Measurements from ENCODE around the gene ZNRD2. TPM values are rescaled to one million over a fixed set of nuclear protein-coding genes. Genes with fewer than 3 reads are reported as not detected.

Gene ZNRD2
- total RNA-seq, 1 experiment from 2014 or later = 45.8 TPM

DNA sequence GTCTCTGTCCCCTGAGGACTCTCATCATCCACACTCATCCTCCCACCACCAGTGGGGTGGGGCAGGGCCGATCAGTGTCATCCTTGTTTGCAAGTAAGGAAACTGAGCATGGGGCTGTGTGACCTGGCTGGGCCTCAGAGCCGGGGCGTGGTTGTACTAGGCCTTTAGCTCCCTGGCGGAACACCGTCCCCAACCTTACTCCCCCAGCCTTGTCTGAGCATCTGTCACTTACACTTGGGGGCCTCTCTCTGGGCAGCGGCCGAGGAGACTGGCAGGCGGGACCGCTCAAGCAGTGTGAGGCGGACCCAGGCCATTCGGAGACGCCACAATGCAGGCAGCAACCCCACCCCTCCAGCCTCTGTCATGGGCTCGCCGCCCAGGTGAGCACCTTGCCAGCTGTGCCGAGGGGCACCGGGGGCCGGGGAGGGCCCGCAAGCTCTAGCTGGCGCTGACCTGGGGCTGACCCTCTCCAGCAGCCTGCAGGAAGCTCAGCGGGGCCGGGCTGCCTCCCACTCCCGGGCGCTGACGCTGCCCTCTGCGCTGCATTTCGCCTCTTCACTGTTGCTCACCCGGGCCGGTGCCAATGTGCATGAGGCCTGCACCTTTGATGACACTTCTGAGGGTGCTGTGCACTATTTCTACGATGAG lies 49.1 kb downstream of the ZNRD2 start:
- no peak for DNase-seq

More for the DNA sequence above, 49.1 kb downstream of the ZNRD2 start:
- Histone ChIP-seq H4K91ac (ENCODE audit: insufficient read length, low read depth, low read length) (no peak overlapping the region), H3K18ac (ENCODE audit: insufficient read length, low read depth, low read length) (no peak overlapping the region), H2AFZ (ENCODE audit: low read length) (no peak overlapping the region), H2BK120ac (ENCODE audit: low read depth, low read length, poor library complexity, severe bottlenecking) (no peak overlapping the region), H3T11ph (ENCODE audit: low read length) (no peak overlapping the region), H2AK5ac (ENCODE audit: insufficient read length, low read length) (no peak overlapping the region), H3K4me1 (ENCODE audit: insufficient read depth, low read length) (no peaks in the 10 kb centered on the region; the same call in none of the 2 replicates), H3K27me3 (ENCODE audit: insufficient read depth, low read length) (no peaks in the 10 kb centered on the region), H3K23ac (ENCODE audit: insufficient read length, low read depth, low read length) (no peak overlapping the region), H3K27ac (ENCODE audit: insufficient read length, low read depth, low read length) (no peak overlapping the region), H3K9ac (ENCODE audit: extremely low read depth, insufficient read length, low read length) (no peak overlapping the region), H4K8ac (replicated peaks; ENCODE audit: insufficient read length, low read depth, low read length) (no peak overlapping the region), H3K23me2 (ENCODE audit: insufficient read length, low read depth, low read length, poor library complexity, severe bottlenecking) (peaks cover 11% of the 10 kb centered on the region), H3K79me2 (ENCODE audit: insufficient read depth, low read length) (peaks cover 7% of the 10 kb centered on the region; the same call in 1 of the 2 replicates), H3K9me3 (ENCODE audit: control insufficient read depth, low read depth, low read length) (no peaks in the 10 kb centered on the region), H3K56ac (ENCODE audit: insufficient read length, low read depth, low read length) (no peak overlapping the region), H3K4me2 (ENCODE audit: insufficient read depth, insufficient read length, low read length) (no peak overlapping the region), H3K14ac (ENCODE audit: insufficient read depth, low read length) (no peak overlapping the region), H4K5ac (ENCODE audit: insufficient read length, low read depth, low read length) (no peak overlapping the region), H2BK15ac (ENCODE audit: low read depth, low read length) (no peak overlapping the region), H2BK12ac (ENCODE audit: insufficient read length, low read depth, low read length) (no peak overlapping the region), H2BK20ac (ENCODE audit: low read depth, low read length, poor library complexity, severe bottlenecking) (no peak overlapping the region), H4K20me1 (ENCODE audit: control insufficient read depth, insufficient read depth, insufficient read length) (no peaks in the 10 kb centered on the region), H2BK5ac (ENCODE audit: insufficient read length, low read length) (no peak overlapping the region), H3K4ac (ENCODE audit: low read depth, low read length) (no peak overlapping the region), H3K79me1 (ENCODE audit: insufficient read depth, low read depth, low read length, poor library complexity, severe bottlenecking) (no peaks in the 10 kb centered on the region)
- H3K4me3 Mint-ChIP-seq = no peak overlapping the region; a peak in 1 of 5 replicates
- no peak overlapping the region for H3K27ac Mint-ChIP-seq
- TF ChIP-seq CTCF (conservative IDR thresholded peaks at IDR 0.05) = no peak
- H3K27me3 Mint-ChIP-seq (ENCODE audit: low read depth) = peaks cover 3% of the 10 kb centered on the region
- no CpG with 5 or more reads among the region's 29 CpGs for WGBS (ENCODE audit: extremely low coverage, insufficient read length, low lambda C conversion rate)
- H3K36me3 Mint-ChIP-seq (ENCODE audit: insufficient read depth in 1 of 3, low read depth in 3 of 3) = peaks cover 21 to 57% (median 56%) of the 10 kb centered on the region in 3 experiments; a peak in 6 of 7 replicates
- H3K9me3 Mint-ChIP-seq = no peaks in the 10 kb centered on the region
- H3K4me1 Mint-ChIP-seq = peaks cover 8% of the 10 kb centered on the region in 2 experiments

All from H9 (cell line).